Stimulated activated CD4-positive, alpha-beta T cell treated with anti-CD3 and anti-CD28 coated beads, TNF-alpha, amount 100 ng/mL, for 4 hours (primary cell): ENCODE results near the gene ID2.

ENCODE experiments used
- DNase-seq, 3 experiments: peaks; one replicate each; pipeline ENCODE4 v3.0.0-alpha.2; 2020; ENCODE audit warnings: low read depth in 3 of 3

ID2 gene

DNA sequence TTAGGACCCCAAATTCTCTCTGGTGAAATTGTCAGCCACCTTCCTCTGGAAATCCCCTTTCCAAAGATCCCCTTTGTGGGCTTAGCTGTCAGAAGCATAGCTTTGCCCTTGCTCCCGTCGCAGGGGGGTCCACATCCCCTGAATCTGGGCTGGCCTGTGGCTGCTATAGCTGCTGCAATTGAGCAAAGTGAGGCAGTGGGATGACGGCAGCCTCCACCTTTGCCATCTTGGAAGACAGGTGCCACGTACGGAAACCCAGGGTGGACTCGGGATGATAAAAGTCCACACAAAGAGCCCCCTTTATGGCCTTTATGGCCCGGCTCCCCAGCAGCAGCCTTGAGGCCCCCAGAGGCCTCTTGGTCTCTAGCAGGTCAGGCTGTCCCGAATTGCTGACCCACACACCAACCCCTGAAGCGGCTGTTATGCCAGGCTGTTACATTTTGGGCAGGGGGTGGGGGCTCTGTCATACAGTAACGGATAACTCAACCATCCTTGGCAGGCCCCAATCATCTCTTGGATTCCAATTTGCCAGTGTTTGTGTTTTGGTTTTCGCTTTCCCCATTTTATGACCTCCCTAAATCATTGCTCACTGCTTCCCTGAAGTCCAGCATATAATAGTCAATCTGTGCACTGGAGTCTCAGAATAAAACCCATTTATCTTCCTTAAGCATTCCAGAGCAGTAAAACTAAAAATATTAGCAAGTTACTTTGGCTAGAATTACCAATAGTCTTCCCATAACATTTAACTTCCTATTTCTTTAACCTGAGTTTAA lies 33.2 kb upstream of the ID2 start:
- no peak for DNase-seq

DNA sequence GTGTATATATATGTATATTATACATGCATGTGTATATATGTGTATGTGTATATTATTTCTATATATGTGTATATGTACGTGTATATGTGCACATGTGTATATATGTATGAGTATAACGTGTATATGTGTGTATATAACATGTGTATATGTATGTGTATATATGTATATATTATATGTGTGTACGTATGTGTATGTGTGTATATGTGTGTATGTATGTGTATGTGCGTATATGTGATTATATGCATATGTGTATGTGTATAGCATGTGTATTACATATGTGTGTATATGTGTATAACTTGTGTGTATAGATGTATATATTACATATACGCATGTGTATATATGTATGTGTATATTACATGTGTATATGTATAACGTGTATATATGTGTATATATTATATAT lies 32.1 kb upstream of the ID2 start:
- DNase-seq, result no peak

DNA sequence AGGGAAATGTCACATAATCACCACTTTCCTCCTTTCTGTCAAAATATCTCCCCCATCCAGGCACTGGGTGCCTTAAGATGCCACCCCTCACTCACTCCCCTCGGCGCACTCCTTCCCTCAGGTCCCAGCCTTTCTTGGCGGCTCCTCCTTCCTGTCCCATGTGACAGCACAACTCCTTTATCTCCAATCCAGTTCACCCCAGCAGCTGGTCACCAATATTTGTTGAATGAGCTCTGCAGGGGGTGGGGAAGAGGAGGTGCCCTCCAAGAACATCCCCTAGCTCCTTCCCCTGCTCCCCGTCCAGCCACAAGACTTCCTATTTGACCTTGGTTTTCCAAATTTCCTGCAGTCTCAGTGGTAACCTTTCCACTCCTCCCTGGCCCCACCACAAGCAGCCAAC lies 31.6 kb upstream of the ID2 start:
- no peak for DNase-seq

DNA sequence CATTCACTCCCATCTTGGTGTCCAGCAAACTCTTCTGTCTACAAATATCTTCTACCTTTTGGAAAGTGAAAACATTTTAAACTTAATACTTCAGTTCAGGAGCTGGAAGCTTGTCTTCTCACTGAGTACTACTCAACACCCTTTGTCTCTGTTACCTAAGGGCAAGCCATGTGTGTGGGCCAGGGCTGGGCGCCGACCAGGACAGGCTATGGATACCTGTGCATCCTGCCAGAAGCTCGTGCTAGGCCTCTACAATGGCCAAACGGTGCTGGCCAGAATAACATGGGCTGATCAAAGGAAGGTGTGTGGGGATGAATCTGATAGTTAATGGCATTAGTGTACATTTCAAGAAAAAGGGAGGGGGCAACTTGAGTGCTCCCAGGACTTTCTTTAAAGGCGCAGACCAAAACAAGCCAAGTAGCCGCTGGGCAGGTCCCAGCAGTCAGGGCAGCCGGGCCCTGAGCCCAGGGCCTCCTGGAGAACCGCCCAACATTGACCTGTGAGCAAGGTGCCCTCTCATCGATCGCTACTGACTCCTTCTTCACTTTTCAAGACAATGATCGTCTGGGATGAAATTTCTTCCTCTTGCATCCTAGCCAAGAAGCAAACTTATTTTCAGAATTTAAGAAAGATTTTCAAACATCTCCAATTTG lies 29.0 kb upstream of the ID2 start:
- no peak for DNase-seq

DNA sequence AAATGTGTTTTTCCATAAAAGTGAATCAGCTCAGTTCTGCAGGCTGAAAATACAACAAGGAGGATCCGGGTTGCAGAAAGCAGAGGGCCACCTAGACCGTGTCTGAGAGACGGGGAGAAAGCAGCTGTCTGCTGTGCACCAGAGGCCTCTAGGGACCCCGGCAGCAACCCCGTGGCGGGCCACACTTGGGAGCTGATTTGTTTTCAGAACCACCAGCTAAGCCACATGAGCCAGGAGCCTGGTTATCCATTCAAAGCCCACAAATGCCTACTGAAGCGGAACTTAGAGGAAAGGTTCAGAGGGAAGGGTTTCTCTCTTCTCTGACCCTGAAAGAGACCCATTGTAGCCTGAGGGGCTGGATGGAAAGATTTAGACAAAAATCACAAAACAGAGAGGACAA lies 28.4 kb upstream of the ID2 start:
- no peak for DNase-seq

DNA sequence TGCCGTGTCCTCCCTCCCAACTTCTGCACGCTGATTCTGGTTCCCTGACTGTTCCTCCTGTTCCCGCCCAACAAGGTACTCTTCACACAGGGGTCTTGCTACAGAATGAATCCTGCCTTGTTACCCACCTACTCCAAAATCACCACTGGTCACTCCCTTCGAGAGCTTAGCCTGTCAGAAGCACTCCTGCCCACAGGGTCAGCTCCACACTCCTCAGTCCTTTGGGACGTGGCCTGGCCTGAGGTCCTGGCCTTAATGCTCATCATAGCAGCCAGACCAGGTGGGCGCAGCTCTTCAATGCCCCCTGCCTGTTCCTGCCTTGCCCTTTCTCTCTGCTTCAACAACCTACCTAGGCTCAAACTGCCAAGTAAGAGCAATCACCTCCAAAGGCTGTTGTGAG lies 27.8 kb upstream of the ID2 start:
- no peak for DNase-seq

DNA sequence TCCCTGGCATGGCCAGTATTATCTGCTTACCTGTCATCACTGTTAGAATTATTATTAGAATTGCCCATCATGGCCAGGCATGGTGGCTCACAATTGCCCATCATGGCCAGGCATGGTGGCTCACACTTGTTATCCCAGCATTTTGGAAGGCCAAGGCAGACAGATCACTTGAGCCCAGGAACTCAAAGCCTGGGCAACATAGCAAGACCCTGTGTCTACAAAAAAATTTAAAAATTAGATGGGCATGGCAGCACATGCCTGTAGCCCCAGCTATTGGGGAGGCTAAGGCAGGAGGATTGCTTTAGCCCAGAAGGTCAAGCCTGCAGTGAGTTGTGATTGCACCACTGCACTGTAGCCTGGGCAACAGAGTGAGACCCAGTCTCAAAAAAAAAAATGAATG lies 27.4 kb upstream of the ID2 start:
- no peak for DNase-seq

DNA sequence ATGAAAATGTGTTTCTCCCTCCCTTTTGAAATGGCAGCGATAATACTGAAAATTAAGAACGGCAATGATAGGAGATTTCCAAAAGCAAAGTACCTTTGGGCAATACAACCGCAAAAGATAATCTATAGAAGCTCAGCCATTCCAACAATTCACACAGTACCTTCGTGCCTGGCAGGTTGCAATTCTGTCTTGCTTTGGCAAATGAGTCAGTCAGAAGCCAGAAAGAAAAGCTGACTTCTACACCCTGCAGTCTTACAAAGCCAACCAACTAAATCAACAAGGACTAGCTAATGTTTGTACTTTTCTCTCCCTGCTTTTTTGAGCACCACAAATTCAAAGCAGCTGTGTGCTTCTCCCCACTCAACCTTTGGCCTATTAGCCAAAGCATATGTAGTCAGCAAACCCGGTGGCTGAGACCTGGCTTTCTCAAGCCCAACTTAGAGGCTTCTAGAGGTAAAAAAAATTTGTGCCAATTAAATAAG lies 25.7 kb upstream of the ID2 start:
- no peak for DNase-seq

DNA sequence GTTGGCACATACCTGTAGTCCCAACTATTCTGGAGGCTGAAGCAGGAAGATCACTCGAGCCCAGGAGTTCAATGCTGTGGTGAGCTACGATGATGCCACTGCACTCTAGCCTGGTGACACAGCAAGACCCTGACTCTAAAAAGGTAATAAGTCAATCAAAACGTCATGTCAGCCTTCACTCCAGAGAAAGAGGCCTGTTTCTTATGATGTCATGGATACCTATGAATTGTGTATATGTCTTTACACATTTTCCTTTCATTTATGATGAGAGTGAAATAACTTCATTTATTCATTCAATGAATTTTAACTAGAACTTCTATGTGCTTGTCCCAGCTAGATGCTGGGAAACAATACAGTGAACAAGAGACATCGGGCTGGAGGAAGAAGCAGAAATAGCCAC lies 25.0 kb upstream of the ID2 start:
- DNase-seq, result no peak

DNA sequence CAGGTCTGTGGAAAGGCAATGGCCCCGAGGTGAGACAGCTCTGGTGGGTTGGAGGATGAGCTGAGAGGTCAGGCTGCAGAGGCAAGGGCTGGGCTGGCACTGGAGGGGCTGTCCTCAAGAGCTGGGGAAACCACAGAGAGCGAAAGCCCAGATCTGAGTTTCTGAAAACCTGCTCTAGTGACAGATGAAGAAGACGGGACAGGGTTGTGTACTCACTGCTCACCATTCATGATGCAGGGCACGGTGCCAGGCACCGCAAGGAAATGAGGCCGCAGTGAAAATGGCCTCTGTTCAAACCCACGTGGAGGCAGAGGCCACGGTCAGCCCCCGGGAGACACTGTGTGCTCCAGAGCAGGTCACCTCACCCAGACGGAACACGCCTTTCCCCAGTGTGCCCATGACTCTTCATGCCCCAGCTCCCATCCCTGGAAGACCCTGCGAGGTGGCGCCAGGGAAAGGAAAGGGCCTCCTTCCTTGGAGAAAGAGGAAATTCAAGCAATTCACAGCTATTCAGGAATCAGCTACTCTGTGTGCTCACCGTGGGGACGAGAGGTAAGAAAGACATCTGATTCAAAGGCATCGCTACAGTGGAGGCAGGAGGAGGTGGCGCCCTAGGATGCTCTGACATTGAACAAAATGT lies 24.3 kb upstream of the ID2 start:
- no peak for DNase-seq

DNA sequence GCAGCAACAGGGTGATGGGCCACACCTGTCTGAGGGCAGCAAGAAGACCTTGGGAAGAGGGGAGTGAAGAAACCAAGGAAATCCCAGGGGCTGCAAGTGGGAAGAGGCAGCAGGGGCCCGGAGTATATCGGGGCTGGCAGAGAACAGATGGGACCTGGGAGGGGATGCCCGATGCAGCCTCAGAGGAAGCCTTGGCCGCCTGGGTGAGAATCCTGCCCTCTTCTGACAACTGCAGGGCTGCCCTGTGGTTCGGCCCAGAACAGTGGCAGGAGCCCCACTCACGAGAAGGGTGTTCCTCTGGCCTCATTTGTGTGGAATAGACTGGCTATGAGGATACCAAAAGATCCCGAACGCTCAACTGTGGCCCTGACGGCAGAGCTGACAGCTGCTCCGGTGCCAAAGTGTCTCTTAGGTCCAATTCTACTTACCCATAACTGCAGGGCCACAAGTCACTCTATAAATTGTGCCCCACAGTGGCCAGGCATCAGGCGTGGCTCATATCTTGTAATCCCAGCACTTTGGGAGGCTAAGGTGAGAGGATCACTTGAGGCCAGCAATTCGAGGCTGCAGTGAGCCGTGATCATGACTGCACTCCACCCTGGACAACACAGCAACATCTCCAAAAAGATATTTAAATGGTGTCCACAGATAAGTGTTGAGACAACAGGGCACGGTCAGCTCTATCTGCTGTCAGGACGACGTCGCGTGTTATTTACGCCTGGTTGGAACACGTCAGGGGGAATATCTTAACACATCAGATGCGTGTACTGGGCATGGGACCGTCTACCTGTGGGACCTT lies 23.6 kb upstream of the ID2 start:
- no peak for DNase-seq

DNA sequence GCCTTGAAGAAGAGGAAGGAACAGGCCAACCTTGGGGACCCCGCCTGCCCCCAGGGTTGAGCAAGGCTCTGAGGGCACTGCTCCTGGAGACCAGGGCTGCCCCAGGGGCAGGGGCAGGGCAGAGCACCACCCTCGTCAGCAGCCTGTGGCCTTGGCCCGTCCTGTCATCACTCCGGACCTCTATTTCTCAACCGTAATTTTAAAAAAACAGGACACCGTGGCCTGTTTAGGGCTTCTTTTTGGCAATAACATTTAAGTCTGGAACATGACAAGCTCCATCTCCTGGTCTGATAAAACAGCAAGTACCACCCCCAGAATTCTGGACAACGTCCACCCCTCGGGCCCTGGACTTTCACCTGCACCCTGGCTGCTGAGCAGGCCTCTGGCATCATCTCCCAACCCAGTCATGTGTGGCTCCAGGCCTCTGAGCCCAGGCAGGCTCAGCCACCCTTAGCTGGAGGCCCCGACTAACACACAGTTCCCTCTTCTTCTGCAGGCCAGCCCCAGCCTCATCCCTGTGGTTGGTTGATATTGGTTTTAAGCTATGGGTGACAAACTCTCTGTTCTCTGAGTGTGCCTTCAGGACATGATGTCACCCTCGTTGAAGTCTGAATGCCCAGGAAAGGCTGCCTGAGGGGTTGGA lies 22.6 kb upstream of the ID2 start:
- DNase-seq, result no peak

DNA sequence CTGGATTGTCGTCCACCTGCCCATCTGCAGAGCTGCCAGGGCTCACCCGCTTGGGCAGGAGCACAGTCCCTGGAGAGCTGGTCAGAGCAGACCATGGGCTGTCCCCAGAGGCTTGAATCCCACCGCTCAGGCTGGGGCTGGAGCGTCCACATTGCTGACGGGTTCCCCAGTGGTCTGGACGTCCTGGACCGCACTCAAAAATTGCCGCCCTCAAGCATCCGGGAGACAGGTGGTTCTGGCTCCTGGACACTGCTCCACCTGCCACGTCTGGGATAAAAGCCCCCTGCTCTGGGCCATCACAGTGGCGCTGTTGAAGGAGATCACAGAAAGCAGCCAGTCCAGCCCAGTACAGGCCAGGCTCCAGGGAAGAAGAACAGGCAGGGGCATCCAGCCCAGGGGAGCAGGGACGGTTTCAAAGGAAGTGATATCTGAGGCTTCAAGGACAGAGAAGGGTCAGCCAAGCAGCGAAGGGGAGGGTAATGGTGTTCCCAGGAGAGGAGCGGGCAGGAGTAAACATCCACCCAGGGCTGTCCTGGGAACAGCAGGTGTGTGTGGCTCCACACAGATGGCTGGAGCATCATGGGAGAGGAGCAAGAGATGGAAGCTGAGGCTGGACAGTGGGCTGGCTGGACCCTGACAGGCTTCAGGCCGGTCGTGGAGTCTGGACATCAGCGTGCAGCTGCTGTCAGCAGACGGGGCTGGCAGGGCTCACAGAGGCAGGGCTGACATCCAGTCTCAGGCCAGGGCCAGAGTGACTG lies 21.9 kb upstream of the ID2 start:
- no peak for DNase-seq

DNA sequence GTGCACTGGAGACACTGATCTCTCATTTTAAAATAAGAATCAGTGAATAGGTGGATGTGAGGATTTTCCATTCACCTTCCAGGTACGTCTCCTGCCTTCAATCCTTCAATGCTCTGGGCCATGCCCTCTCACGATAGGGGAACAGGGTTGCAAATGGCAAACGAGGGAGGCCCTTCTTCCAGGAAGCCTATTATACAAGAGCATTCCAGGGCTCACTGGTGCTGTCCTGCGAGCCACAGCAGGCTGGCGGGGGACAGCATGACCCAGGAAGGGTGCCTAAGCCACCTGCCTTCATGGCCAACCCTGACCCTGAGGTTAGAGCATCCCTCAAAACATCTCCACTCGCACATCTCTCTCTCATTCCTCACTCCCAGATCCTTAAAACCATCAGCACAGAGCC lies 20.6 kb upstream of the ID2 start:
- DNase-seq, result no peak

DNA sequence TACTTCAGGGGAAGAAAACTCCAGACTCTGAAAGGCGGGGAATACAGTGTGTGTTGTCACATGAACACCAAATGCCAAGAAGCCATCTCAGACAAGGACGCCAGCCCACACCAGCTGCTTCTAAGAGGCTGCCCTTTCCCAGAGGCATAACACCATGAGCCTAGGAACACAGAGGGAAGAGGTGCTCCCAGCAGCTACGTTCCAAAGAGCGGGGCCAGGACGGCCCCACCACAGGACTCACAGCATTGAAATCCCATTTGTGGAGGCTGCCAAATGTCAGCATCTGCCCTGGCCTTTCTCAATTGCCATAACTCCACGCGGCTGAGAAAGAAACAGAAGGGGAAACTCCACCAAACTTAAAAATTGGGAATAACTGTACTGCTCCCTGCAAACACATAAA lies 20.1 kb upstream of the ID2 start:
- no peak for DNase-seq

DNA sequence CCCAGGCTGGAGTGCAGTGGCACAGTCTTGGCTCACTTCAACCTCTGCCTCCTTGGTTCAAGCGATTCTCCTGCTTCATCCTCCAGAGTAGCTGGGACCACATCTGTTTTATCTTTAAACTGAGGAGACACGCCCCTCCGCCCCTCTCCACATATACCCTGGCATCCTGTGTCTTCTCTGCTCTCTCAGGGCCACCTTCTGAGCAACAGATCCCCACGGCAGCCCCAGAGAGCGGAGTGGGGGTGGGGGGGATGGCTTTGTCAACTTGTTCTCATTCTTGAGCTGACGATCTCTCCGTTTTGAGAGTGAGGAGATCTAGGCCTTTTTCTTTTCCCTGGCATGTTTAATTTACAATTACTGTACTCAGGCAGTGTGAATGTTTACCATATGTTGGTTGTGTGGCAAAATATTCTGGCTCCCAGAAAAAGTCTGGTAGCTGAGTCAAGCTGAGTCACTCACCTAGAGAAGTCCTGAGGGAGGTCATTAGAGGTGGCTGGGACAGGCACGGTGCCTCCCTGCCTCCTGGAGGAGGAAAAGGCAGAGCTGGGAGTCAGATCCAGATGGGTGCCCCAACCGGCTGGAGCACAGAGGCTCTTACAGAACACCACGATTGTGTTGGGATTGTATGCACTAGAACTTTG lies 19.5 kb upstream of the ID2 start:
- no peak for DNase-seq

DNA sequence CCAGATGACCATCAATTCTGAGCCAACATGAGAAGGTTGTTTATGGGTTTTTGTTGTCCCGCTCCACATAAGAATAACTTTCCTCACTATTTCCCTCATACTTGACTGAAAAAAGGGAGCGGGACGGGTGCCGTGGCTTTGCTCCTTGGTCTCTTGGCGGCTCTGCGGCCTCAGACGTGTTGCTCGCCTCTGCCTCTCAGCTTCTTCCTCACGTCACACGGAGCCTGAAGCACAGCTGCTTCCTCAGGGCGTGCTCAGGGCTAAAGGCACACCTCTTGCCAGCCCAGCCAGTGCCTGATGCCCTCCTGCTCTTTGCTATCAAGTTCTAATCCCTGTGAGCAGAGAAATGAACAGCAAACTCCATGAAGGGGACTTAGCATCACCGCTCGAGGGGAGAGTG lies 17.9 kb upstream of the ID2 start:
- no peak for DNase-seq

DNA sequence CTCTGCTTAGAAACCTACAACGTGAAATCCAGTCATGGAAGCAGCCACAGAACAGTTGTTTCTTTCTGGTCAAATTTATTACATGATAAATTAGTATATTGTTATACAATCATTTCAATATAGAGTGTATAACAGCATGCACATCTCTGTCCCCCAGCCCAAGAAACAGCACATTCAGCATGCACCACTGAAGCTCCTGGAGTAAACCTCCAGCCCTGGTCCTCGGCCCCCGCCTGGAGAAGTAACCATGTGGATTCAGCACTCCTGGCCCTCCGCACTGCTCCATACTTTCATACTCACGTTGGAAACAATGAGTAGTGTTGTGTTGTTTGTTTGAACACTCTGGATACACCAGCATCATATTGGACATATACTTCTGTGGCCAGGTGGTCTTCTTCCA lies 15.3 kb upstream of the ID2 start:
- no peak for DNase-seq

DNA sequence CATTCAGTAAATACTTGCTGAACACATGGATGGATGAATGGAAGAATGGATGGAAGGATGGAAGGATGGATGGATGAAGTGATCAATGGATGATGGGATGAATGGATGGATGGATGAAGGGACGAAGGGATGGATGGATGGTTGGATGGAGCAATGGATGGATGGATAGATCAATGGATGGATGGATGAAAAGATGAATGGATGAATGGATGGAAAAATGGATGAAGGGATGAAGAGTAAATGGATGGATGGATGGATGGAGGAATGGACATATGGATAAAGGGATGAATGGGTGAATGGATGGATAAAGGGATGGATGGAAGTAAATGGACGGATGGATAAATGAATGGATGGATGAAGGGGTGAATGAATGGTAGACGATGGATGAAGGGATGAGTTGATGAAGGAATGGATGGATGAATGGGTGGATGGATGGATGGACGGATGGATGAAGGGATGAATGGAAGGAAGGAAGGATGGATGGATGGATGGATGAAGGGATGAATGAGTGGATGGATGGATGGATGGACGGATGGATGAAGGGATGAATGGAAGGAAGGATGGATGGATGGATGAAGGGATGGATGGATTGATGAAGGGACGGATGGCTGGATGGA lies 13.9 kb upstream of the ID2 start:
- DNase-seq, result no peak

DNA sequence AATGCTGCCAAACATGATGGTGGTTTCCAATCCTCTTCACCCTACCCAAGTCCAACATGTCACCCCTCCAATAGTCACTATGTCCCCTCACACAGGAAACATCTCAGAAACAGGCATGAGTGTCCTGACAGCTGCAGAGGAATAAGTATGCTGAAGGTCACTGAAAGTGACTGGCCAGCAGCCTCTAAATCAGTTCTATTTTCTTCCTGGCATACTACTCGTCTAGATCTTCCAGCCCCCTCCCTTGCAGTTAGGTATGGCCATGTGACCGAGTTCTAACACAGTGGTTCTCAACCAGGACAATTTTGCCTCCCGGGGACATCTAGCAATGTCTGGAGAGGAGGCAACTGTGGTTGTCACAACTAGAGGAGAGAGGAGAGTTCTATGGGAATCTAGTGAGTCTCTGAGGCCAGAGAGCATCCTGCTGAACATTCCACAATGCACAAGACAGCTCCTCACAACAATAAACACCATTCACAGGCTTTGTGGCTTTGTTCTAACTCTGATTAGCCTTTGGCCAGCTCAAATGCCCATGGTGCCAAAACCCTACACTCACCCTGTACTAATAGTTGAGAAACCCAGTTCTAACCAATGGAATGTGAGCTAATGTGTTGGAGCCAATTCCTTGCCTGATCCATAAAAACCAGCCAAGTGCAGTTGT lies 12.6 kb upstream of the ID2 start:
- DNase-seq, result no peak
